ENCODE results near the gene ADGRL3.

DNA sequence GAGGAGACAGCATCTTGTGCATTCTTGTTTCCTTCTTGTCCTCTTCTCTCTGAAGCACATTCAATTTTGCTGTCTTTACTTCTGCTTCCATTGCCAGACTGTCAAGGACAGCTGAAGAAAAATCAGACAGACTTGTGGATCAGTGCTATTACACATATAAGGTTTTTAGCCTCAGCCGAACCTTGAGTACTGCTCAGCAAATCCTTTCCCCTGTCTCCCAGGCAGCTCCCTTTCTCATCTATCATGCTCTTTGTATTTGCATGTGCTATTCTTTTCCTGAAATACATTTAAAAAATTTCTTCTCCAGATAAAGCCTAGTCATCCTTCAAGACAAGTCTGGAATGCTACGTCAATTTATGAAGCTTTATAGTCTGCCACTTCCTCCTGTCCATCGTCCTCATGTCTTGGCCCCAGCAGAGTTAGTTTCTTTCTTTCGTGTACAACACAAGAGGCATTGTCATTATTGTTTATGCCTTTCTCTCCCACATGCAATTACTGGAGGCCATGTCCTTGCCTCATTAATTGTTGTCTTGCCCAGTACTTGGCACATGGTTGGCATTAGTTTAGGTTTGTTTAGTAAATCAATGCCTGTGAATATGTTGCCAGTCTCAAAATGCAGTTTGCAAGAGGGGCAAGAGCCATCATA lies 45.1 kb downstream of the ADGRL3 start:
- no peak for TF ChIP-seq POLR2A (IDR thresholded peaks at IDR 0.05)
- TF ChIP-seq, protein P1, sequence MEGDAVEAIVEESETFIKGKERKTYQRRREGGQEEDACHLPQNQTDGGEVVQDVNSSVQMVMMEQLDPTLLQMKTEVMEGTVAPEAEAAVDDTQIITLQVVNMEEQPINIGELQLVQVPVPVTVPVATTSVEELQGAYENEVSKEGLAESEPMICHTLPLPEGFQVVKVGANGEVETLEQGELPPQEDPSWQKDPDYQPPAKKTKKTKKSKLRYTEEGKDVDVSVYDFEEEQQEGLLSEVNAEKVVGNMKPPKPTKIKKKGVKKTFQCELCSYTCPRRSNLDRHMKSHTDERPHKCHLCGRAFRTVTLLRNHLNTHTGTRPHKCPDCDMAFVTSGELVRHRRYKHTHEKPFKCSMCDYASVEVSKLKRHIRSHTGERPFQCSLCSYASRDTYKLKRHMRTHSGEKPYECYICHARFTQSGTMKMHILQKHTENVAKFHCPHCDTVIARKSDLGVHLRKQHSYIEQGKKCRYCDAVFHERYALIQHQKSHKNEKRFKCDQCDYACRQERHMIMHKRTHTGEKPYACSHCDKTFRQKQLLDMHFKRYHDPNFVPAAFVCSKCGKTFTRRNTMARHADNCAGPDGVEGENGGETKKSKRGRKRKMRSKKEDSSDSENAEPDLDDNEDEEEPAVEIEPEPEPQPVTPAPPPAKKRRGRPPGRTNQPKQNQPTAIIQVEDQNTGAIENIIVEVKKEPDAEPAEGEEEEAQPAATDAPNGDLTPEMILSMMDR (IDR thresholded peaks at IDR 0.05): no peak
